Progenitor cell of endocrine pancreas (in vitro differentiated cells): Measurements from ENCODE around the gene OTP. TPM values are rescaled to one million over a fixed set of nuclear protein-coding genes. Genes with fewer than 3 reads are reported as not detected.

ENCODE experiments used
- DNase-seq: peaks from one replicate; pipeline ENCODE4 v3.0.0; 2021; ENCODE audit warnings: low spot score; ENCODE audit not compliant: unreplicated experiment
- H3K27ac Mint-ChIP-seq: 2 replicates; pipeline ENCODE4 v1.8.0; 2021; ENCODE audit warnings: mild to moderate bottlenecking, moderate library complexity, mixed read lengths
- H3K27me3 Mint-ChIP-seq: 2 replicates; pipeline ENCODE4 v1.8.0; 2021; ENCODE audit warnings: mixed read lengths
- H3K36me3 Mint-ChIP-seq: 2 replicates; pipeline ENCODE4 v1.8.0; 2022; ENCODE audit warnings: mixed read lengths; ENCODE audit not compliant: insufficient read depth
- H3K4me1 Mint-ChIP-seq: 2 replicates; pipeline ENCODE4 v1.8.0; 2021; ENCODE audit warnings: low read depth, mixed read lengths
- H3K4me3 Mint-ChIP-seq: 2 replicates; pipeline ENCODE4 v1.8.0; 2021; ENCODE audit warnings: low read depth, mild to moderate bottlenecking, moderate library complexity, mixed read lengths
- H3K9me3 Mint-ChIP-seq: 2 replicates; pipeline ENCODE4 v1.8.0; 2021; ENCODE audit warnings: low read depth, mixed read lengths
- total RNA-seq: library from RNA; stranded (reverse); gene quantifications from 2 replicates; pipeline ENCODE4 v1.2.1, GENCODE V29; 2021
- TF ChIP-seq, protein P1 (sequence below): fragments of 200-600 bp; sonication (generic); IDR thresholded peaks from one replicate; pipeline ENCODE4 v1.5.0; 2021; ENCODE audit warnings: antibody characterized with exemption, mild to moderate bottlenecking; ENCODE audit not compliant: unreplicated experiment

OTP gene
- total RNA-seq, 1 donor from 2014 or later, result not detected

- TF ChIP-seq, protein P1, sequence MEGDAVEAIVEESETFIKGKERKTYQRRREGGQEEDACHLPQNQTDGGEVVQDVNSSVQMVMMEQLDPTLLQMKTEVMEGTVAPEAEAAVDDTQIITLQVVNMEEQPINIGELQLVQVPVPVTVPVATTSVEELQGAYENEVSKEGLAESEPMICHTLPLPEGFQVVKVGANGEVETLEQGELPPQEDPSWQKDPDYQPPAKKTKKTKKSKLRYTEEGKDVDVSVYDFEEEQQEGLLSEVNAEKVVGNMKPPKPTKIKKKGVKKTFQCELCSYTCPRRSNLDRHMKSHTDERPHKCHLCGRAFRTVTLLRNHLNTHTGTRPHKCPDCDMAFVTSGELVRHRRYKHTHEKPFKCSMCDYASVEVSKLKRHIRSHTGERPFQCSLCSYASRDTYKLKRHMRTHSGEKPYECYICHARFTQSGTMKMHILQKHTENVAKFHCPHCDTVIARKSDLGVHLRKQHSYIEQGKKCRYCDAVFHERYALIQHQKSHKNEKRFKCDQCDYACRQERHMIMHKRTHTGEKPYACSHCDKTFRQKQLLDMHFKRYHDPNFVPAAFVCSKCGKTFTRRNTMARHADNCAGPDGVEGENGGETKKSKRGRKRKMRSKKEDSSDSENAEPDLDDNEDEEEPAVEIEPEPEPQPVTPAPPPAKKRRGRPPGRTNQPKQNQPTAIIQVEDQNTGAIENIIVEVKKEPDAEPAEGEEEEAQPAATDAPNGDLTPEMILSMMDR, result no peak
- DNase-seq, result no peak
- Mint-ChIP-seq H3K9me3 (no peaks in the 10 kb centered on the region), H3K36me3 (no peaks in the 10 kb centered on the region), H3K27me3 (peaks cover 90% of the 10 kb centered on the region), H3K27ac (no peak overlapping the region), H3K4me3 (no peak overlapping the region), H3K4me1 (peaks cover 3% of the 10 kb centered on the region)
Observed at GRCh38 chr5:77638763-77639671, 504 bp upstream of the OTP start.

GRCh38 chr5:77637170-77637997 lies 1.1 kb downstream of the OTP start:
- Mint-ChIP-seq H3K9me3 (no peaks in the 10 kb centered on the region), H3K4me1 (peaks cover 3% of the 10 kb centered on the region), H3K36me3 (no peaks in the 10 kb centered on the region), H3K27ac (no peak overlapping the region), H3K27me3 (peaks cover 90% of the 10 kb centered on the region), H3K4me3 (no peak overlapping the region)
- no peak for DNase-seq
- TF ChIP-seq, protein P1, result no peak

DNA sequence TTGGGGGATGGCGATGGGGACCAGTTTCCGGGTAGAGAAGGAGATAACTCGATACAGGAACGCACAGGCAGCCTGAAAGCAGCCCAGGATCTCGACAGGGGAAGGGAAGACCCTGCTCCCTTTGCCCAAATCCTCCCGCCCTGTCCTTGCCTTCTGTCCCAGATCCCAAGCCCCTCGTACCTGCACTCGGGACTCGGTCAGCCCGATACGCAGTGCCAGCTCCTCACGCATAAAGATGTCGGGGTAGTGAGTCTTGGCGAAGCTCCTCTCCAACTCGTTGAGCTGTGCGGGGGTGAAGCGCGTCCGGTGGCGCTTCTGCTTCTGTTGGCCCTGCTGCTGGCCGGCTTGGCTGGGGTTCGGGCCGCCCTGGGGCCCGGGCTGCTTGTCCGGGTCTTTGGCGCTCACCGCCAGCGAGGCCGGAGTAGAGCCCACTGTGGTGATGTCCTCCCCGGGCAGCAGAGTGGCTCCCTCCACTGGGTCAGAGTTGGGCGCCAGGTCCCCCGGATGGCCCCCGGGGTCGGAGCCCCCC lies 1.8 kb downstream of the OTP start:
- Mint-ChIP-seq H3K27me3 (peaks cover 90% of the 10 kb centered on the region), H3K4me1 (peaks cover 3% of the 10 kb centered on the region), H3K9me3 (no peaks in the 10 kb centered on the region), H3K4me3 (no peak overlapping the region), H3K27ac (no peak overlapping the region), H3K36me3 (no peaks in the 10 kb centered on the region)
- DNase-seq, result no peak
- TF ChIP-seq, protein P1, result no peak

DNA sequence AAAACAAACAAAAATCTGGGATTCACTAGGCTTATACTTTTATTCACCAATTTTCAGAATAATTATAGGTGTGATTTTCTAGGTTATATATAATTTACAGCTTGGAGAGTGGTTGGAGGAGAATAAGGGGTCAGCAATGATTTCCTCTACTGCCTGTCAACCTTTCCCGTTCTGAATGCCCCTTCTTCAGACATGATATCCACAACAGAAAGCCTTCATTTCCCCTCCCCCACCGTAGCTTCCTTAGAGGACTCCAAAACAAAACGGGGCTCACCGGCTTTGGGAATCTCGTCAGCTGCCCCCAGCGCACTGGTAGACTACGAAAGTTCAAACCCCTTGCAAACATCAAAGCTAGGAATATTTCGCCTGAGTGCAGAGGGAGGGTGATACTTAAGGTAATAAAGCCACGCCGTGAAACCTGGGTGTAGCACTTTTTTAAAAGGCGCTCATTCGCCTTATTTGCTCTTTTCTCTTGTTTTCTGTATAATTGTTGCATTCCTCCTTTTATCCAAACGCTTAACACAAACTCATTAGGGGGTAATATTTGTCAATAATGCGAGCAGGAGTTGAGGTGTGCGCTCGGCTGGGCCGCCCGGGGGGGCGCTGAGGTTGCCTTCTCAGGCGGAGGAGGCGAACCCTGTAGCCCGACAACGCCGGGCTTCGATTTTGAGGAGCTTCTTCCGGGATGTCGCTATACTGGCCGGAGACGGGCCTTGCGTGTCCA lies 2.4 kb downstream of the OTP start:
- H3K27ac Mint-ChIP-seq, result no peak overlapping the region
- H3K4me3 Mint-ChIP-seq, result no peak overlapping the region
- TF ChIP-seq, protein P1, result no peak
- no peaks in the 10 kb centered on the region for H3K36me3 Mint-ChIP-seq
- DNase-seq, result no peak
- no peaks in the 10 kb centered on the region for H3K9me3 Mint-ChIP-seq
- H3K27me3 Mint-ChIP-seq, result peaks cover 90% of the 10 kb centered on the region
- peaks cover 4% of the 10 kb centered on the region for H3K4me1 Mint-ChIP-seq
